GM12892 (cell line): ENCODE data around the gene HPS5.

ENCODE experiments used
- DNase-seq: peaks from one replicate; pipeline ENCODE4 v3.0.0; 2011; ENCODE audit not compliant: insufficient read length
- FAIRE-seq: peaks from 2 replicates; lab custom pipeline; 2011; peaks lifted over from hg19 to GRCh38; lab: Jason Lieb, UNC
- POLR2A ChIP-seq: IDR thresholded peaks from 2 replicates; pipeline ENCODE4 v1.6.1; 2011; ENCODE audit warnings: low read depth, low read length, control low read depth
- POLR2AphosphoS5 ChIP-seq: IDR thresholded peaks from 2 replicates; pipeline ENCODE4 v1.6.1; 2011; ENCODE audit warnings: low read depth, low read length, control low read depth
- TAF1 ChIP-seq: IDR thresholded peaks from 2 replicates; pipeline ENCODE4 v1.6.1; 2011; ENCODE audit warnings: low read depth, mild to moderate bottlenecking, control low read depth, low read length, borderline replicate concordance

The HPS5 gene

DNA sequence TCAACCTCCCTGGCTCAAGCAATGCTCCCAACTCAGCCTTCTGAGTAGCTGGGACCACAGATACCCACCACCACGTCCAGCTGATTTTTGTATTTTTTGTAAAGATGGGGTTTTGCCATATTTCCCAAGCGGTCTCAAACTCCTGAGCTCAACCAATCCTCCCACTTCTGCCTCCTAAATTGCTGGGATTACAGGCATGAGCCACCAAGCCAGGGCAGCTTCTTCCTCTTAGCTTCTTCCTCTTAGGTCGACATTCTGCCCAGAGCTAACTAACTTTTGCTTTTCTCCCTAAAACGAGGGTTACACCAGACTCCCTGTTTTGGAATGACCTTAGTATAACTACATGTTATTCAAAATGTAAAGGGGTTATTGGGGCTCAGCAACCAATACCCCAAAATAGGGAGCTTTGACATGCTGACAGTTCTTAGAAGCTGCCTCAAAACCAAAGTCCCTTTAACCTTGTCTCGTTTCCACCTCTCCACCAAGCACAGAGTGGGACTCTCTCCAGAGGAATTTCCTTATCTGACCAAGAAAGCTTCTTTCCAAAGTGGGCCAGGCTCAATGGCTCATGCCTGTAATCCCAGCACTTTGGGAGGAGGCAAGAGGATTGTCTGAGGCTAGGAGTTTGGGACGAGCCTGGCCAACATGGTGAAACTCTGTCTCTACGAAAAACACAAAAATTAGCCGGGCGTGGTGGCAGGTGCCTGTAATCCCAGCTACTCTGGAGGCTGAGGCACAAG is 7.0 kb downstream of the HPS5 start:
- TF ChIP-seq POLR2A, result no peak
- TF ChIP-seq TAF1, result no peak
- no peak for TF ChIP-seq POLR2AphosphoS5
- FAIRE-seq, result no peak
- no peak for DNase-seq

DNA sequence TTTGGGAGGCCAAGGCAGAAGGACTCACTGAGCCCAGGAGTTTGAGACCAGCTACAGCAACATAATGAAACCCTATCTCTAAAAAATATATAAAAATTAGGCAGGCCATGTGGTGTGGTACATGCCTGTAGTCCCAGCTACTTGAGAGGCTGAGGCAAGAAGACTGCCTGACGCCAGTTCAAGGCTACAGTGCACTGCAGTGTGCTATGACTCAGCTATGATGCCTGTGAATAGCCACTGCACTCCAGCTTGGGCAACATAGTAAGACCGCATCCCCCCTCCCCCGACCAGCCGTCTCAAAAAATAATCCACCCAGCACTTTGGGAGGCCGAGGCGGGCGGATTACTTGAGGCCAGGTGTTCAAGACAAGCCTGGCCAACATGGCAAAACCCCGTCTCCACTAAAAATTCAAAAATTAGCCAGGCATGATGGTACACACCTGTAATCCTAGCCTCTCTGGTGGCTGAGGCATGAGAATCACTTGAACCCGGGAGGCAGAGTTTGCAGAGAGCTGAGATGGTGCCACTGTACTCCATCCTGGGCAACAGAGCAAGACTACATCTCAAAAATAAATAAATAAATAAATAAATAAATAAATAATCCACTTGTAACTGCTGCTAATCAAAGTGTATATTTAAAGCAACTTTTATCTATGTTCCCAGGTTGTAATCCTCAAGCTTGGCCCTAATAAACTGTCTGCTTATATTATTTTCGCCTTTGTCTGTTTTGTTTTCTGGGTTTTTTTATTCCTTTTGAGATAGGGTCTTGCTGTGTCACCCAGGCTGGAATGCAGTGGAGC is 7.8 kb downstream of the HPS5 start:
- FAIRE-seq (no peak), DNase-seq (no peak)
- TF ChIP-seq POLR2AphosphoS5 (no peak), POLR2A (no peak), TAF1 (no peak)

DNA sequence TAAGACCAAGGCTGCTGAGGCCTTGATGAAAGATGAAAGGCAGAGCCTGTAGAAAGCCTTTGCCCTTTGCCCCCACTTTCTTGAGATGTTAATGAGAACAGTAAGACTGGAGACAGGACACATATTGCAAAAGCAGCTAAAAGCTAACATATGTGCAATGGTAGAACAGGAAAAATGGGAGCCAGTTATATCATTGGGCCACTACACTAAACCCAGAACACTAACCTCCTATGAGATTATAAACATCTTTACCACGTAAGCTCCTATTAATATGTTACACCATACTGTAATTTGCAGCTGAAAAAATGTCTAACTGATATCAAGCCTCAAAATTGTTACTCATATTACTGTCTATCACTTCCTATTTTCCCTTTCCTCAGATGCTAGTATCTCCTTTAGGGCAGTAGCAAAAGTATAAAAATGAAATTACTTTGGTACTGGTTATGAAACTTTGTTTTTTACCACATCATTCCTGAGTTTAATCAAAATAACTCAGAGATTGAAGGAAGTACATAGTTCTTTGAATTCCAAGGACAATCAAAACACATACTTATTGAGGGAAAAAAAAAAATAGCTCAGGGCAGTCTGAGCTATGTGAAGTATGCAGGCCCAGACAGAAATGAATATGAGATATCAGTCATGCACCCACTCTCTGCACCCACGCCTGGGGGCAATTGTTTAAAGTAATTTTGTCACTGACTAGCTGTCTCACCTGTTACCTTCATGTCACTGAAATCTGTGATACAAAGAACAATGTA is 9.1 kb downstream of the HPS5 start:
- FAIRE-seq (peak; percentile 64), DNase-seq (no peak)
- TF ChIP-seq POLR2AphosphoS5 (no peak), TAF1 (no peak), POLR2A (no peak)

DNA sequence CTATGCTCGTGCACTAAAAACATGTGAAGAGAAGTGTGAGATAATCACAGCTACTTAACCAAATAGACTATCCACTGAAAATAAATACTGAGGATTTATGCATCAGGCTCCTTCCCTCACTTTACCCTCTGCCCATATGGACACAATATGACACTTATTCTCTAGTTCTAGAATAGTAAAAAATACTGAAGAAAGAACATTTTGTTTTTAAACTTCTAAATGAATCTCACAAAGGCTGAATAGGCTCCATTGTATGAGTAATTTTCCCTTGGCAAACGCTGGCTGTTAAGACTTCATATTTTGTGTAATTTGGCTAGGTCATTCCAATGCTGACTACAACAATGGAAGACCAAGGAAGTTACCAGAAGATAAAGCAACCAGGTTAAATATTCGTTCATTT is 9.9 kb downstream of the HPS5 start:
- no peak for DNase-seq
- no peak for FAIRE-seq
- TF ChIP-seq POLR2AphosphoS5, result no peak
- TF ChIP-seq POLR2A, result no peak
- TF ChIP-seq TAF1, result no peak

DNA sequence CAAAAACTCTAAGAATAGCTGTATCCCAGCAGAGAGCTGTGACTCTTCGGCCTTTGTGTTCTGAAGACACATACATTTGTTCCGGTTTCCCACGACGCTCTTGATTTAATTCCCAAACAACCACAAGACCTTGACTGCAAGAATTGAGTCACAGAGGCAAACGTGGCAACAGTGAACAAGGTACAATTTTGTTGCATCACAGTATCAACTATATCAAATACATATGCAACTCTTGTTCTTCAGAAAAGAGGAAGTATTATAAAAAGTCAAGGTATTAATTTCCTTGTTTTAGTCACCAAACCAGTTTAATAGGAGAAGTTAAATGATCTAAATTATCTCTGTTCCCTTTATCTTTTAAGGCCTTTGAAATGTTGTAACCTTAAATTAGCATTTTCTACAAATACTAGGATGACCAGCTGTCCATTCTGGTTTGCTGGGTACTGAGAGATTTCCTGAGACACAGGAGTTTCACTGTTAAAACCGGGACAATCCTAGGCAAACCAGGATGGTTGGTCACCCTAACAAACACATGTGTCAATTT is 11.1 kb downstream of the HPS5 start:
- TF ChIP-seq POLR2A, result no peak
- no peak for TF ChIP-seq TAF1
- TF ChIP-seq POLR2AphosphoS5, result no peak
- peak; percentile 80 for FAIRE-seq
- DNase-seq, result no peak

DNA sequence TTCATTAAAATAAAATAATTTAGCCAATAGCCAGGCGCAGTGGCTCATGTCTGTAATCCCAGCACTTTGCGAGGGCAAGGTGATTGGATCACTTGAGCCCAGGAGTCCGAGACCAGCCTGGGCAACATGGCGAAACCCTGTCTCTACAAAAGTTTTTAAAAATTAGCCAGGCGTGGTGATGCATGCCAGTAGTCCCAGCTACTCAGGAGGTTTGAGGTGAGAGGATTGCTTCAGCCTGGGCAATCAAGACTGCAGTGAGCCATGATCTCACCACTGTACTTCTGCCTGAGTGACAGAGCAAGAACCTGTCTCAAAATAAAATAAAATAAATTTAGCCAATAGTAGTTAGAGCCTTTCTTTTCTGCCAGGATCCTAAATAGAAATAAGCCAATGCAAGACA is 12.2 kb downstream of the HPS5 start:
- FAIRE-seq (no peak), DNase-seq (no peak)
- TF ChIP-seq POLR2A, result no peak
- no peak for TF ChIP-seq TAF1
- no peak for TF ChIP-seq POLR2AphosphoS5

DNA sequence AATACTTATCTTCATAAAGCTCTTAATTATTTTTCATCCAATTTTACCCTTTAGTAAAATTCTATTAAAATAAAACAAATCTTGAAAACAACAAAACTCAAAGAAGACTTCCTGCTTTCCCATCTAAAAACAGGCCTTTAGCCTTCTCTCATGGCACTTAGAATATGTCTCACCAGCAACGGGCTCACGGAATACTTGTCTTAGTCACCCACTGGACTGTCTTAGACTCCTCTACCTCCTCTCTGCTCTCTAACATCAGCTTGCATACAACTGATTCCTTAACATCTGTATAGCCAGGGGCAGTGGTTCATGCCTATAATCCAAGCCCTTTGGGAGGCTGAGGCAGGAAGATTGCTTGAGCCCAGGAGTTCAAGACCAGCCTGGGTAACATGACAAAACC is 13.7 kb downstream of the HPS5 start:
- DNase-seq, result no peak

DNA sequence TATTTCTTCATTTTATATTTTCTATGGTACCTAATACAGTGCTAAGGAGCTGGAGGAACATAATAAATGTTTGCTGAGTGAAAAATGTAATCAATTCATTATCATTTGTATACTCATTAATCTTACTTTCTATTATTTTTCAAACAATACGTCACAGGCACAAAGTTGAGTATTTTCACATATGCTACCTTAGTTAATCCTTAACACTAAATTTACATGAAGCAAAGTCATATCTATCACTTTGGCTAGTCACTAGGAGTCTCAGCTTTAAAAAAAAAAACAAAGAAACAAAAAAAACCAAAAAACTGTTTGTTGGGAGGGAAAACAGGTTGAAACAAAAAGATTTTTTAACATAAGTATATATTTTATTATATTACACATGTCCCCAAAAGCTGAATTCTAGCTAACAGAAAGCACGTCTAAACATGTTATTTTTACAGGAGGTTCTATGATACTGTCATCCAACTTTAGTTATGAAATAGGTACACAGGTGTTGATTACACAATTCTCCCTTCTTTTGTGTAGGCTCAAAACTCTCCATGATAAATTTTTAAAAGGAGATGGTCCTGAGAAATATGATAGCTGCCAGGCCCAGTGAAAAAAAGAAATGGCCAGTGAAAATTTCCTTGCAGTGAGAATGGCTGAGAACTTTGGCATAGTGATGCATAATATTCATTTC is 14.3 kb downstream of the HPS5 start:
- DNase-seq, result no peak
- no peak for FAIRE-seq
- TF ChIP-seq TAF1 (no peak), POLR2AphosphoS5 (no peak), POLR2A (no peak)

More for the DNA sequence above, 13.7 kb downstream of the HPS5 start:
- no peak for TF ChIP-seq TAF1
- TF ChIP-seq POLR2AphosphoS5, result no peak
- no peak for TF ChIP-seq POLR2A
- FAIRE-seq, result no peak

DNA sequence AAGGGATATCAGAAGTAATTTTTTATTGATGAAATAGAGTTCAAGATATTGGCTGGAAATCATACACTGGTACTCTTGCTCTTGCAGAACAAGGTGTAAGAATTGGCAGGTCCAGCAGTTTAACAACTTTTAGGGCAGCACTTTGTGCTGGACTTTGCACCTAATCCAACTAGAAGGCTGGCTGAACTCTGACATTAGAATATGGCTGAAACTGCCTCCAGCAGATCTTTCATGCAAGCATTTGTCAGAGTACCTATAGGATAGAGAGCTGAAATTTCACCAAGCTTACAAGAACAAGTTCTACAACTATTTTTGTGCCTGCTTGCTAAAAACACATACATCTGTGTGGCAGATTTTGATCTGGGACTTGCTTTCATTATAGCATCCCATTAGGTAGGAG is 17.2 kb downstream of the HPS5 start:
- TF ChIP-seq TAF1, result no peak
- TF ChIP-seq POLR2A, result no peak
- no peak for TF ChIP-seq POLR2AphosphoS5
- DNase-seq (no peak), FAIRE-seq (no peak)

DNA sequence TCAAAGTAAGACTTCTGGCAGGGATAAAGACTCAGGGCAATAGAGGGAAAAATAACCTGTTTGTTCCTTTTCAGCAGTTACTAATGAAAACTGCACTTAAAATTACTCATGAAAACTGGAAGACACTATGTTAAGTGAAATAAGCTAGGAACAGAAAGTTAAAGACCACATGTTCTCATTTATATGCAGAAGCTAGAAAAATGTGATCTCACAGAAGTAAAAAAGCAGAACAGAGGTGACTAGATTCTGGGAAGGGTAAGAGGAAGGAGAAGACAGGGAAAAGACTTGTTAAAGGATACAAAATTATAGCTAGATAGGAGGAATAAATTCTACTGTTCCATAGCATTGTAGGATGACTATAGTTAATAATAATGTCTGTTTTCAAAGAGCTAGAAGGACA is 22.2 kb downstream of the HPS5 start:
- no peak for TF ChIP-seq TAF1
- TF ChIP-seq POLR2A, result no peak
- no peak for TF ChIP-seq POLR2AphosphoS5
- DNase-seq (no peak), FAIRE-seq (no peak)

DNA sequence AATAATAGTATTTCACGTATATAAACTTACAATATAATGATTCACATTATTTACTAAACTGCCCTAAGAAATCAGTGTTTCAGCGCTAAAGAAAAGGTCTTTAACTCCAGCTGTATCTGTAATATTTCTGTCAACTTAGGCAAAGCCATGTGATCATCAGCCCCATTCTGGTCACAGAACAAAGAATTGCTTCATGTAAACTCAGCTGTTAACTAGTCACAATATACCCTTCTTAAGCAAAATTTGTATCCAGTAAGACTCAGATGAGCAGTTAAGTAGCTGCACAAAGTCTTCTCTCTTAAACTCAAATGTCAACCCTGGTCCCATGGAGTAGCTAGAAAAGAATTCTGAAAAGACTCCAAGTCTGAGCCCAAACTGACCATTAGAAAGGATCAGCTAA is 26.6 kb downstream of the HPS5 start:
- DNase-seq (no peak), FAIRE-seq (peak; percentile 77)
- TF ChIP-seq POLR2A, result no peak
- no peak for TF ChIP-seq TAF1
- no peak for TF ChIP-seq POLR2AphosphoS5
